ENCODE measurements around the gene KIF26B.
"Not testable (repeated sequence)": the region's sequence is repeated elsewhere in the genome, so short reads cannot be mapped to it uniquely, and the experiment has no call there.

The KIF26B gene

DNA sequence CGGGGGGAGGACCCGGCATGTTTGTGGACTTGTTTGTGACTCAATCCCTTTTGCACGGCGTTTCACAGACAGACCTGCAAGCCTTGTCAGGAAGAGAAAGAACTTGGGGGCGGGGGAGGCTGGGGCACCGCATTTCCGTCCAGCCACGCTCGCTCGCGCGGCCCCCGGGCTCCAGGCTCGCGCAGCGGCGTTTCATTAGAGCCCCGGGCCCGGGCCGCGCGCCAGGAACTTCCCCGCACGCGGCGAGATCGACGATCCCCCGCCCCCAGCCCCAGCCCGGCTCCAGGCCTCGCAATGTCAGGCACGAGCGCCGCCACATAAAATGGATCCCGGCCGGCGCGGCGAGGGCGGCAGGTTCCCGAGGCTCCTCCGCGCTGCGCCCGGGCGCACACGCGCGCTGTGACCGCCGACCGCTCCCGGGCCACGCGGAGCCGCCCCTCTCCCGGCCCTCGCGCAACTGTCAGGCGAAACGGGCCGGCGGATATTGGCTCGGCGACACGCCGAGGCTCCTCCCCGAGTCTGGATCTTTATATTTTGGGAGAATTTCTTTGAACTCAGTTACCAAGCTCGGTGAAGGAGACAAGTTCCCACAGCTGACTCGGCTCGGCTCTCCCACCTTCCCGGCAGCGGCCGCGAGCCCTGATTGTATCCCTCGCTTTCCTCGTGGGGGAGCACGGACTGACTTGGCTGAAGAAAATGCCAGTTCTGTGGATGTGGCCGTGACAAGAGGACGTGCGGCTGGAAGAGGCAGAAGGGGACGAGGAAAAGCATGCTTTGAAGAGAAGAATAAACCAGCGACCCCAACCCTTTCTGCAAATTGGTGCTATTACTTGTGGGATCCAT lies at the start of gene KIF26B:
Gene KIF26B (plus strand): TSS at position 557 of the 843 bp plus-strand sequence. CDS start 440 bp downstream, outside the sequence.
- peak; percentile 81 for DNase-seq (ENCODE audit: low spot score)

DNA sequence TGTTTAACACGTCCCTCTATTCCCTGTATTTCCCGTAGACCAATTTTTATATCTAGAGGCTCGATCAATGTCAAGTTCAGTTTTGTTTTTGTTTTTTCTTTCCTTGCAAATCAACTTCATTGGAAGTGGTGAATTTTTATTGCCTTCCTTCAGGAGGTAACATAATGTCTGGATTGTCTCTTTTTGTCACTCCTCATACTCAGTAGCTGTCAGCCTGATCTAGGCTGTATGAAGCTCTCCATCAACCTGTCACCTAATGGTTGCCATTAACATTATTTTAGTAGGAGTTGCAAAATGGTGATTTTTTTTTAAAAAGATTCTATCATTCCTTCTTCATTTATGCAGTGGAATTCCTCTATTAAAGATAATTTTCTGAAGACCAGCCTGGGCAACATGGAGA lies 49.7 kb upstream of the KIF26B start:
- no peak for DNase-seq (ENCODE audit: low spot score)

DNA sequence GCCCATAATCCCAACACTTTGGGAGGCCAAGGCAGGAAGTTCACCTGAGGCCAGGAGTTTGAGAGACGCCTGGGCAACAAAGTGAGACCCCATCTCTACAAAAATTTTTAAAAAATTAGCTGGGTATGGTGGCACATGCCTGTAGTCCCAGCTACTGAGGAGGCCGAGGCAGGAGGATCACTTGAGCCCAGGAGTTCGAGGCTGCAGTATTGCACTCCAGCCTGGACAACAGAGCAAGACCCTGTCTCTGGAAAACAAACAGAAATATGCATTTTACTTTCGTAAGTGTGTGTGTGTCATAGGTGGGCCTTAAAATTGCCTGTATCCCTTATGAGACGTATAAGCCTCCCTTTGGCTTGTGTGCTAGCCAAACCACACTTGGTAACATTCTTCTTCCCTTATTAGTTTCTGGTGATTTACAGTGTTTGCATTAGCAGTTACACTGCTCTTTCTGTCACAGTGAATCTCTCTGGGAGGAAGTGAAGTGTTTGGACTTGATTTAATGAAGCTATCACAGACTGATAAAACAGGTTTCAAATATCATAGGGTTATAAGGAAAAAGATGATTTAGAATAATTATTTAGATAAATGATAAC lies 48.9 kb upstream of the KIF26B start:
- DNase-seq (ENCODE audit: low spot score): no peak

DNA sequence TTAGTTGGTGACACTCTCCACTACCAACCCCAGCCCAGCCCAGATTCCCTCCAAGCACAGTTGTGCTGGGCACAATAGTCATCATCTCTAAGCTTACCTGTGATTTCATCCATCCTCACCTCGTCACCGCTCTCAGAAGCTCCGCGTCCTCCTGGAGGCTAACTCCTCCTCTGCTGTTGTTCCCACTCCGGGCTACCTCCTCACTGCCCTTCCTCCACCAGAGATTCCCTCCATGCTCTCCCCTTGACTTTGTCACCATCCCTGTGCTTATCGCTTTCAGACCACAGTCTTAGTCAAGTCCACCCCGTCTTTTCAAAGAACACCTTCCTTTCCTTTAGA lies 47.0 kb upstream of the KIF26B start:
- no peak for DNase-seq (ENCODE audit: low spot score)

DNA sequence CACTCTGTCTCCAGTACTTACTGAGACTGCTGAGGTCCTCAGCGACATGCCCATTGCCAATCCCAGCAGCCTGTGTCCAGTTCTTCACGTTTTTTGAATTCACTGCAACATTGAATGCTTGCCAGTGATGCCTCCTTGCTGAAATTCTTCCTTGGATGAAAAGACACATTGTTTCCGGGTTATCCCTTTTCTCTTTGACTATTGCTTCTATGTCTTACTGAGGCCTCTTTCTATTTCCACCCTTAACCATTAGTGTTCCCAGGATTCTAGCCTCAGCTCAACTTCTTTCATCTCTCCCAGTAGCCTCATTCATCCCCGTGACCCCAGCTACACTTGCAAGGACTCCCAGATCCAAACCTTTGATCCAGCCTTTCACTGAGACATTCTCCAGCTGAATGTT lies 46.5 kb upstream of the KIF26B start:
- DNase-seq (ENCODE audit: low spot score): no peak

DNA sequence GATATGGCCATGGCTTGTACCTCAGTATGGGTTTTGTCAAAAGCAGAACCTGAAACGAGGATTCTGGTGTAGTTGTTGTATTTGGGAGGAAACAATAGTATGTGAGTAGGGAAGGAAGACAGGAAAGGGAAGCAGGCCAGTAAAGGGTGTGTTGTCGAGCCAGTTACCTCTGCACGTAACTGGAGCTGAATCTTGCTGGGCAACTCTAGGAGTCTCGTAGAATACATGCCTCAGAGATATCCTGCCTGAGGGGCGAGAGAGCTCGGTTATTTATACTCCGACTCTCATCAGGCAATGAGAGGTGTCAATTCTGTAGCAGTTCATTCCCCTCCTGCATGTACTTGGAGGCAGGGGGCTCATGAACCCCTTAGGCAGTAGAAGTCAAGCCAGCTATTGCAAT lies 45.9 kb upstream of the KIF26B start:
- DNase-seq (ENCODE audit: low spot score): no peak

DNA sequence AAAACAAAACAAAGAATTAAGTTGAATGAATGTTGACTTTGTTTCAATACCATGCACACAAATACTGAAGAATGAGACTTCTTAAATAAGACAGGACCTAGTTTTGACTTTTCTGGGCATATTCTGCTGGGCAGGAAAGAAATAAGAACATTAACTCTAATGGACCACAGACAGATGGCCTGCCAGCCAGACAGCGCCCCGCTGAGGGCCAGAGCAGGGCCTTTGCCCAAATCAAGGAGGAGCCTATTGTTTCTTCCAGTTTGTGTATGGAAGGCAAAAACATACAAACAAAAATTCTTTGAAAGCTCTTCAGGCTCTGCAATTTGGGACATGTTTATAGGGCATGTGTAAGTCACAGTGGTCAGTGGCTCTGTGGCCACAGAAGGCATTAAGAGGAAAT lies 44.4 kb upstream of the KIF26B start:
- DNase-seq (ENCODE audit: low spot score): no peak

DNA sequence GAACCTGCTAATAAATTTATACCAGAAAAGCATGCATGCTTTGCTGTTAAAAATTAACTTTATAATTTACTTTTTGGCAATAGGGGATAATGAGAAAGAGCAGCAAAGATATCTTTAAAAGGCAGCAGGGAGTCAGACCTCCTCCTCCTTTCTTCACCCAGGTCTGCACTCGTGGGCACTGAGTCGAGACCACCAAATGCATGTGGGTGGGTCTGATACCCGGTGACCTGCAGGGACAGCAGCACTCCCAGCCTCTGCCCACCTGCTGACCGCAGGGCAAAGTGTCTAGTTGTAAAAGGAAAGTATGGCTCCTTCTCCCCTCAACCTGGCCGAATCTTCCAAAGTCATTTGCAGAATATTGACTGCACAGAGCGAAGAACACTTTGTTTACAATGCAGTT lies 43.7 kb upstream of the KIF26B start:
- DNase-seq (ENCODE audit: low spot score): no peak

DNA sequence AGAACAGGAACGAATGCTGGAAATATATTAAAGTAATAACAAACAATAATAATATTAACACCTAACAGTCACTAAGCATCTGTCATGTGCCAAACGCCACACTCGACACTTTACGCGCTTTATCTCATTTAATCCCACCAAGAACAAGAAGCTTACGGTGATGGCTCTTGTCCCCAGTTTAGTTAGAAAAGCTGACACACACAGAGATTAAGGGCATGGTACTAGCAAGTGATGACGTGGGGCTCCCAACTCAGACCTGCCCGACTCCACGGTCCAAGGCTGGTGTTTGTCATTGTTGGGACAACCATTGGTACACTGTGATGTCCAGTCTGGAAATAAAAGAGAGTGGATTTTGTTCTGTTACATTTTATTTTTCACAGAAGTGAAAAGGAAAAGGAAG lies 41.1 kb upstream of the KIF26B start:
- DNase-seq (ENCODE audit: low spot score): no peak

DNA sequence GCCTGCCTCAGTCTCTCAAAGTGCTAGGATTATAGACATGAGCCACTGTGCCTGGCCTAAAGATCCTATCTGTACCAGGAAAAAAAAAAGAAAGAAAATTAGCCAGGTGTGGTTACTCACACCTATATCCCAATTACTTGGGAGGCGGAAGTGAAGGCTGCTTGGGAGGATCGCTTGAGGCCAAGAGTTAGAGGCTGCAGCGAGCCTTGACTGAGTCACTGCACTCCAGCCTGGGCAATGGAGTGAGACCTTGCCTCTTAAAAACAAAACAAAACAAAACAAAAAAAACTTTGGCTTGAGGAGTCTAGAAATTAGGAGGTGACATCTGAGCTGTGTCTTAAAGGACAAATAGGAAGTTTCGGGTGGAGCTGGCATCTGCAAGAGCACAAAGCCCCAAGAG lies 38.7 kb upstream of the KIF26B start:
- DNase-seq (ENCODE audit: low spot score): no peak

DNA sequence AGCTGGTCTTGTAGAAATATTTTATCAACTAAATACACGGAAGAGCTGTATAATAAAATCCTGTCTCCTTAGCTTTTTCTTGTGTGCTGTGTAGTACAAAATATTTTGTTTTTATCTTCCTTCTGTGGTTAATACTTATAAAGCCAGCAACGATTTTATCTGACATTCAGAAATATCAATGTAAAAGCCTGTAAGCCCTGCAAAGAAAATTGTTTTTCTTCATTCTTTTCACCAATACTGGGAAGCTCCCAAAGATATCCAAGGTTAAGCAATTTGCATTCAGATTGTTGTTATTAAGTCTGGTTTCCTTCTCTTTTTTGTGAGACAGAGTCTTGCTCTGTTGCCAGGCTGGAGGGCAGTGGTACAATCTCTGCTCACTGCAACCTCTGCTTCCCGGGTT lies 38.0 kb upstream of the KIF26B start:
- no peak for DNase-seq (ENCODE audit: low spot score)

DNA sequence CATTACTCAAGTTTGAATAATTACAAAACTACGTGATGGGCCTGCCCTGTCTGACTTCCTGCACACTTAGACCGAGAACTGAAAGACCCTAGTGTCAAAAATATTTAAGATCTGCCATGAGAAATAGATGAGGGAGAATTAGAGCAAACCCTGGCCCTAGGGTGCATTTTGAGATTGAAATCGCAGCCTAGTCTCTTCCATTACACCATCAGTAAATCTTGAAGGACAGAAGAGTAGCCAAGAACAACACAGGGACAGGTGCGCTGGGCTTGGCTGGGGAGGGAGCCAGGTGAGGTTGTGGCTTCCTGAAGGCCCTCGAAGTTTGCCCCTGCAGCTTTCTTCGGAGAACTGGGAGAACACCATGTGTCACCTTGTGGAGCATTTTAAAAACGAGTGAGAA lies 36.7 kb upstream of the KIF26B start:
- DNase-seq (ENCODE audit: low spot score): no peak

DNA sequence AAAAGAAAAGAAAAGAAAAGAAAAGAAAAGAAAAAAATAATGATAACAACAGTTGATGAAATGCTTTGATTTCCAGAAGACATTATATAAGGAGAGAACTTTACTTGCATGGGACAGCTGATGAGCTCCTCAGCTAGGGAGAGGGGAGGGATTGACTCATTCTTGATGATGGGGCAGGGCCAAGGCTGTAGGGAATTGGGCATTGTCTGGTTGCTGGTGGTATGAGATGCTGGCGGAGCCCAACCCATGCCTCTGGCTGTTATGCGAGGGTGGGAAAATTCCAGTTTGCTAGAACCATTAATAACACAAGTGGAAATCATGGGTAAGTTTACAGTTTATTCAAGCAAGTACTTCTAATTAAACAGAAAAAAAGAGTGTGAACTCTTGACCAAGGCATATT lies 36.0 kb upstream of the KIF26B start:
- DNase-seq (ENCODE audit: low spot score): no peak

DNA sequence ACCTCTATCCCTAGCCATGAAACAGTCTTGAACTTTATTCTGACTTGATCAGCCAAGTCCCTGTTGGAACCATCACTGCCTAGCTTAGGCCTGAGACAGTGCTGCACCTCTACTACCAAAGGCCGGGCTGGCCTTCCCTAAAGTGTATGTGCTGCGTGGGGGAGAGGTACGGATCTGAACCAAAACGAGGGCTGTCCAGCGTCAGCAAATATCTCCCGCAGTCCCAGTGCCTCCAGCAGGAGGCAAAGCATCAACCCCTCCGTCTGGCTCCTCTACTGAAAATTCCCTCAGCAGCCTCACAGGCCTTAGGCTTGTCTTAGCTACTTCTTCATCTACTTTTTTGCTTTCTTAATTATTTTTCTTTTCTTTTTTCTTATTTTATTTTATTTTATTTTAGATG lies 33.3 kb upstream of the KIF26B start:
- DNase-seq (ENCODE audit: low spot score): no peak

DNA sequence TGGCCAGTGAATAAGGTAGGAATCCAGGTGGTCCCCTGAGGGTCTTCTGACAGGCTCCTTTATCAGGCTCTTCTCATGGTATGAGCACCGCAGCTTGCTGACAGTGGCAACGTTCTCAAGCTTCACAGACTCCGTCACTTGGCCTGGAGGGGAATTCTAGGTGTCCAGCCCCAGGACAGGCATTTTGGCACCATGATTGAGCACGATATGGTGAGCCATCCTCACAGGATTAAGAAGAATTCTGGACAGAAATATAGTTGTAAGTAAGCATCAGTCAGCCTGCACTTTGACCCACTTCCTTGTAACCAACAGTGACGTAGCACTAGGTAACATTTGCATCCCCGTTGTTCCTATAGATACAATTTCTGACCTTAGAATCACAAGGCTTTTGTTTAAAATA lies 30.5 kb upstream of the KIF26B start:
- no peak for DNase-seq (ENCODE audit: low spot score)

DNA sequence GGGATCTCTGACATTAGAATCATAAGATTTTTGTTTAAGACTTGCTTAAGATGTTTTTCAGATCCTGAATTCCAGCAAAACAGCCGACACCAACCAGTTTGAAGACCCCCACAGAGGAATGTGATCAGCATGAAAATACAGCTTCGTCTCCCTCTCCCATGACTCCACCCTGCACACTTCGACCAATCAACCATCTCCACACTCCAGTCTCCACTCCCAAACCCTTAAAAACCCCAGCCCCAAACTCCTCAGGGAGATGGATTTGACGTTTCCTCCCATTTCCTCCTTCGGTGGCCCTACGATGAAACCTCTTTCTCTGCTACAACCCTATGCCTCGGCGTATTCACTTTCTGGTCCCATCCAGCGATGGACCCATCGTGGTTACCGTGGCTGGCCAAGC lies 30.1 kb upstream of the KIF26B start:
- DNase-seq (ENCODE audit: low spot score): no peak

DNA sequence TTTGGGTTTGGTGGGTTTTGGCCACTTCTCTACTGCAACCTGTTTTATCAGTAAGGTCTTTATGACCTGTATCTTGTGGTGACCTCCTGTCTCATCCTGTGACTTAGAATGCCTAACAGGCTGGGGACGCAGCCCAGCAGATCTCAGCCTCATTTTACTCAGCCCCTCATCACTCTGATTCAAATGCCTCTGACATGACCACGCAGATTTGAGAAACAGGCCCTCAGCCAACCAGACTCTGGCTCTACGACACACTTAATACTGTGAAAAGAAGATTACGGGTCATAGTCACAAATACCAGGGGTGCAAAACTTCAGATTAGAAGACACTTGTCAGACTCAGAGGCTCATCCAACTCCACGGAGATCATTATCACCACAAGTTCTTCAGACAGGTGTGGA lies 28.3 kb upstream of the KIF26B start:
- DNase-seq (ENCODE audit: low spot score): no peak

DNA sequence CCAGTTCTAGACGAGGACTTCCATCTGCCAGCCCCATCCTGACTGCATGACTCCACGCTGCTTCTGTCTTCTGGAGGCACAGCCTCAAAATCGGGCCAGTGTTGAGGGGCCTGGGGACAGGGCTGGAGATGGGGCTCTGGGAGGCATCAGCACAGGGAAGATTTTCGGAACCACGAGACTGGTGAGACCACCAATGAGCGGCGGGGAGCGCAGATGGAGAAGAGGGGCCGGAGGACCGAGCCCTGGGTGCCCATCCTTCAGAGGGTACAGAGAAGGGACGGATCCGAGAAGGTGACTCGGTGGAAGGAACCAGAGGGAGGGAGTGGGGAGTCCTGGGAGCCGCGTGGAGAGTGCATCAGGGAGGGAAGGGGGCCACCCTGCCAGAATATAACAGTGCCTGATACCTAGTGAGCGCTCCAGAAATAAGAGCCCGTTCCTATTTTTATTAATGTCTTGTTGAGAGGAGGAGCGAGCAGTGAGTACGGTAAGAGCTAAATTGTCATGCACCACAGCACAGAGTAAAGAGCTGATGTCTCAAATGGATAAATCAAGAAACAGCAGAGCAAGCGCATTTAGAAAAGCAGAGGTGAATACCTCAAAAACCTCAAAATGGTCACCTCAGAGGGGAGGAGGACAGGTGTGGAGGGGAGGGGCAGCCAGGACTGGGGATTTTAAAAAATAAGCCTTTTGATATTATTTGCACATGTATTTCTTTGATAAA lies 26.2 kb upstream of the KIF26B start:
- no peak for DNase-seq (ENCODE audit: low spot score)

DNA sequence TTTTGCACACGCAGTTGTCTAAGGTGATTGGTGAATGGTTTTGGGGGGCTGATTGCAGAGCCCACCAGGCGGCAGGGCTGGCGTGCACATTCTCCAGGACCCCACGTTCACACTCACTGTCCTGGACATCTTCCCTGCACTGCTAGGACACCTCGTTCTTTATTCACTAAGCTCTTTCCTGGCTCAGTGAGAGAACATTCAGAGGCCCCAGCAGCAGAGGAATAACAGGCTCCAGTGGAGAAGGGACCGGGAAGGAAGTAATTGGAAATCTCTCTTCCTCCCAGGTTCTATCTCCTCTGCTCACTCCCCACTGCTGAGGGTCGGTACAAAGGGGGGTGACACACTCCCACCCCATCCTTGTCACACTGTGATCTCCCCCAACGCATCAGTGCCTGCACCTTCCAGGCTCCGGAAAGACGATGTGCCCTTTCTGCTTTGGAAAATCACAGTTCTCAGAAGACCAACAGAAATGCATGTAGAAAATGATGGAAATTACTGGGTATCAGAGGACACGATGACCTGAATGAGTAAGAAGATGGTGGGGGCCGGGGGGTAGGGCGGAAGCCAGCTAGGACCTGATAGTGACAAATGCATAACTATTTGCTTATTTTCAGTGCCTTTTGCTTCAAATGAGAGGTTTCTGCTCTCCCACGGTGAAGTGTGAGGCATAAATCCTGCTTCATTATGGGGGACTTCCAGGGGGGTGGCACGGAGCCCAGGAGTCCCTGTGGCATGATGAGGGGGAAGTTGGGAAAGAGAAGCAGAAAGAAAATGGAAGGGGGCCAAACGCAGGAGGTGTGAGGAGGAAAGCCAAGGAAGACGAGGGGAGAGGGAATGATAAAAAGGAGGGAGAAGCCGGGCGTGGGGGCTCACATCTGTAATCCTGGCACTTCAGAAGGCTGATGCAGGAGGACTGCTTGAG lies 25.2 kb upstream of the KIF26B start:
- DNase-seq (ENCODE audit: low spot score): no peak

DNA sequence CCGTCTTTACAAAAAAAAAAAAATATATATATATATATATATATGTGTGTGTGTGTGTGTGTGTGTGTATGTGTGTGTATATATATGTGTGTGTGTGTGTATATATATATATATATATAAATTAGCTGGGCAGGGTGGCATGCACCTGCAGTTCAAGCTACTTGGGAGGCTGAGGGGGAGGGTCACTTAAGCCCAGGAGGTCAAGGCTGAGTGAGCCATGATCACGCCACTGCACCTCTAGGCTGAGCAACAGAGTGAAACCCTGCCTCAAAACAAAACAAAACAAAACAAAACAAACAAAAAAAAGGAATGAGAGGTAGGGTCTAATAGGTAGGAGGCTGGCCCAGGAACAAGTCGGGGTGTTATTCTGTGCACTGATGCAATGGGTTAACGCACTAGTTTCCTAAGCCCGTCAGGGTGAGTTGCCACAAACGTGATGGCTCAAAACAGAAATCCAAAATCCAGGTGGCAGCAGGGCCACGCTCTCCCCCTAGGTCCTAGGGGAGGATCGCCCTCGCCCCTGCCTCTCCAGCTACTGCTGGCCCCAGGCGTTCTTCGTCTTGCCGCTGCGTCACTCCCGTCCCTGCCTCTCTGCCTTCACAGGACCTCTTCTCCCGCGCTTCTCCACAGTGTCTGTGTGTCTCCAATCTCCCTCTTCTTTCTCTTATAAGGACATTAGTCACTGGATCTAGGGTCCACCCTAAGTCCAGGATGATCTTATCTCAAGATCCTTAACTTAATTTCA lies 24.3 kb upstream of the KIF26B start:
- DNase-seq (ENCODE audit: low spot score): not testable (repeated sequence)

DNA sequence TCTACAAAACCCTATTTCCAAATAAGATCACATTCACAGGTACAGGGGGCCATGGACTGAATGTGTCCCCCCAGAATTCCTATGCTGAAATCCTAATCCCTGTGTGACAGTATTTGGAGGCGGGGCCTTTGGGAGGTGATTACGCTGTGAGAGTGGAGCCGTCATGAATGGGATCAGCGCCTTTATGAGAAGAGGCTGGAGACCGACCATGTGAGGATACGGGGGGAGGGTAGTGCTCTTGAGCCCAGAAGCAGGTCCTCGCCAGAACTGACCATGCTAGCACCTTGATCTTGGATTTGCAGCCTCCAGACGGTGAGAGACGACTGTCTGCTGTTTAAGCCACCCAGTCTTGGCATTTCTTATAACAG lies 23.8 kb upstream of the KIF26B start:
- no peak for DNase-seq (ENCODE audit: low spot score)

DNA sequence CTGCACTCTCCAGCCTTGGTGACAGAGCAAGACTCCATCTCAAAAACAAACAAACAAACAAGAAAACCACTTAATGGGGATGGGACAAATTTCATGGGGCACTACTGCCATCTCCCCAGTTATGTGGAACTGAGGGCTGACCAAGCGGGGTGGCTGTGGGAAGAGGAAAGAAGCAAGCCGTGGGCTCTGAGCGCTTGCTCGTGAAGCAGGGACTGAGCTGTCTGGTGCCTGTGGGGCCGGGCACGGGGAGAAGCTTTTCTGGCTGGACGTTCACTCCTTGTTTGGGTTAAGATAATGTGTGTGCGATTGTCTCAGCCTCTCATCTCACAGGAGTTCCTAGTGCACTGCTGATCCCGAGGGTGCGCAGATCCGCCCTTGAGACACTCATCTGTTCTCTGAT lies 22.0 kb upstream of the KIF26B start:
- DNase-seq (ENCODE audit: low spot score): no peak
